Breast epithelium (tissue), 4 donors: ENCODE data around the gene PSMB5. TPM values are rescaled to one million over a fixed set of nuclear protein-coding genes. Genes with fewer than 3 reads are reported as not detected.
"Not testable (repeated sequence)": the region's sequence is repeated elsewhere in the genome, so short reads cannot be mapped to it uniquely, and the experiment has no call there.

ENCODE experiments used
- DNase-seq, 2 donors: peaks; one replicate each; pipeline ENCODE4 v3.0.0-alpha.2; 2019; ENCODE audit warnings: low spot score in 2 of 2
- H3K27ac ChIP-seq, 2 donors: fragments of 200-600 bp; sonication (generic) in 1 of 2; one replicate each; pipeline ENCODE4 v1.5.1; 2016 to 2019; ENCODE audit warnings: mild to moderate bottlenecking in 1 of 2
- H3K27me3 ChIP-seq, 2 donors: fragments of 200-600 bp; sonication (generic) in 1 of 2; one replicate each; pipeline versions ENCODE4 v1.5.1 to v1.6.0; 2017 to 2019; ENCODE audit warnings: control low read depth in 1 of 2, mild to moderate bottlenecking in 1 of 2
- H3K36me3 ChIP-seq: fragments of 200-600 bp; one replicate; pipeline ENCODE4 v1.5.1; 2019
- H3K4me1 ChIP-seq, 2 donors: fragments of 200-600 bp; sonication (generic); one replicate each; pipeline ENCODE4 v1.5.1; 2016 to 2019; ENCODE audit warnings: control low read depth in 1 of 2
- H3K4me3 ChIP-seq, 3 donors: fragments of 200-600 bp; sonication (generic); 1 replicate in 2 of 3; 2 replicates in 1 of 3; pipeline ENCODE4 v1.5.1; 2016 to 2019; ENCODE audit warnings: mild to moderate bottlenecking in 3 of 3, moderate library complexity in 2 of 3
- H3K9me3 ChIP-seq, 2 donors: fragments of 200-600 bp; sonication (generic) in 1 of 2; one replicate each; pipeline ENCODE4 v1.5.1; 2016 to 2019; ENCODE audit warnings: control low read depth in 1 of 2
- CTCF ChIP-seq, 3 donors: fragments of 450-650 bp; IDR thresholded peaks; one replicate each; pipeline ENCODE4 v1.5.1; 2016 to 2017; ENCODE audit warnings: antibody characterized with exemption in 3 of 3, mild to moderate bottlenecking in 3 of 3, moderate library complexity in 3 of 3
- POLR2A ChIP-seq: fragments of 450-650 bp; IDR thresholded peaks from one replicate; pipeline ENCODE4 v1.6.1; 2016; ENCODE audit warnings: antibody characterized with exemption, mild to moderate bottlenecking, moderate library complexity
- POLR2AphosphoS5 ChIP-seq, 3 donors: sonication (generic); formaldehyde crosslinking; IDR thresholded peaks; one replicate each; pipeline ENCODE4 v1.6.1; 2017; ENCODE audit warnings: antibody characterized with exemption in 3 of 3
- intact Hi-C: fragments of 100-400 bp; cut with DNase I; formaldehyde crosslinking; loops from one replicate; pipeline ENCODE4 v1.15.1; 2023; ENCODE audit warnings: low total_unique reads
- total RNA-seq, 3 donors: library from RNA; depleted of rRNA; stranded (reverse); fragments of >200 nt; gene quantifications; one replicate each; pipeline ENCODE4 v1.1.0, GENCODE V29; 2016

The PSMB5 gene
- total RNA-seq, 3 donors from 2014 or later: 120 to 144 (median 129) TPM

DNA sequence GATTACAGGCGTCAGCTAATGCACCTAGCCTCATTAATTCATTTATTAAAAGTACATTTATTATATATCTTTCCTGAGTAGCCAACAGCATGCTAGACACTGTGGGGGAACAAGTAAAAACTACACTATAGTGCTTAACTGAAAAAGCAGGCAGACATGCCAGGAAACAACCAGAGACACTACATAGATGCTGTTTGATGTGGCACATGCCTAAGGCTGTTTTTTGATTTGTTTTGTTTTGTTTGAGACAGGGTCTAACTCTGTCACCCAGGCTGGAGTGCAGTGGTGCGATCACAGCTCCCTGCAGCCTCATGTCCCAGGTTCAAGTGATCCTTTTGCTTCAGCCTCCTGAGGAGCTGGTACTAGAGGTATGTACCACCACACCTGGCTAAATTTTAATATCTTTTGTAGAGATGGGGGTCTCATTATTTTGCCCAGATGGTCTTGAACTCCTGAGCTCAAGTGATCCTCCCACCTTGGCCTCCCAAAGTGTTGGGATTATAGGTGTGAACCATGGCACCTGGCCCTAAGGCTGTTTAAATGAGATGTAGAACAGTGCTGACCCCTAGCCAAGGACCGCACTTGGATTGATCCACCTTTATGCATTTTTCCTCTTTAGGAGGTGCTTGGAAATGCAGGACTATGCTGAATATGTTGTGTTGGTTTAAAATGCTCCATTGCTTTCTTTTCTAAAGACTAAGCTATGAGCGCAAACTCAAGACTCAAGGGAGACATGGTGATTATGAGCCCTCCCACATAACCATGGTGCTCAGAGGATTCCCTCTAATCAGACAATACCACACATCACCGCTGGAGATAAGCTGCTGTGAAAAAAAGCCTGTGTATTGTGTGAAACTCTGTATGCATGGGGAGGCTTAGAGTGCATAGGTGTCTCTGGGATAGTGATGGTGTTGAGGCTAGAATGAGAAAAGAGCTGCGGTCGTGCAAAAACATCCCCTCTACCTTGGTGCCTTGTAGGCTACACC, 14.3 kb downstream of the PSMB5 start:
- Histone ChIP-seq H3K36me3 (no peaks in the 10 kb centered on the region), H3K27me3 (no peaks in the 10 kb centered on the region), H3K27ac (no peak overlapping the region), H3K9me3 (no peaks in the 10 kb centered on the region), H3K4me3 (no peak overlapping the region), H3K4me1 (no peaks in the 10 kb centered on the region)
- no peak for DNase-seq
- intact Hi-C loops: no loop called here
- TF ChIP-seq POLR2A (no peak), POLR2AphosphoS5 (IDR thresholded peaks at IDR 0.05) (no peak), CTCF (IDR thresholded peaks at IDR 0.05) (no peak)

DNA sequence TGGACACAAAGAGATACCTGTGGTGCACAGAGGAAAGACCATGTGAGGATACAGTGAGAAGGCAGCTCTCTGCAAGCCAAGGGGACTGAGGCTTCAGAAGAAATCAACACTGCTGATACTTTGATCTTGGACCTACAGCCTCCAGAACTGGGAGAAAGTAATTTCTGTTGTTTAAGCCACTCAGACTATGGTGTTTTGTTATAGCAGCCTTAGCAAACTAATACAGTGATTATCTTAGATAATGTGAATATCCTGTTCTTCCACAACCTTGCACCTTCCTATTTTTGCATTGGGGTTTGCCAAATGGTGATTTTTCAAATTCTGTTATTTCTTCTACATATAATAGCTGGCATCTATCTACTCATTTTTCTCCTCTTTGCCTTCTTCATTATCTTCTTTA, 16.6 kb downstream of the PSMB5 start:
- no peak for DNase-seq
- Histone ChIP-seq H3K27me3 (no peaks in the 10 kb centered on the region), H3K9me3 (no peaks in the 10 kb centered on the region), H3K36me3 (no peaks in the 10 kb centered on the region), H3K4me3 (no peak overlapping the region), H3K27ac (no peak overlapping the region), H3K4me1 (no peaks in the 10 kb centered on the region)
- TF ChIP-seq POLR2A (no peak), POLR2AphosphoS5 (IDR thresholded peaks at IDR 0.05) (no peak), CTCF (IDR thresholded peaks at IDR 0.05) (no peak)
- intact Hi-C loops: no loop called here

GRCh38 chr14:23017091-23017490, 17.6 kb downstream of the PSMB5 start:
- Histone ChIP-seq H3K27ac (no peak overlapping the region), H3K36me3 (no peaks in the 10 kb centered on the region)

GRCh38 chr14:23015618-23016017, 19.1 kb downstream of the PSMB5 start:
- Histone ChIP-seq H3K4me3 (no peak overlapping the region), H3K27me3 (no peaks in the 10 kb centered on the region), H3K9me3 (no peaks in the 10 kb centered on the region), H3K4me1 (no peaks in the 10 kb centered on the region), H3K27ac (no peak overlapping the region), H3K36me3 (no peaks in the 10 kb centered on the region)
- TF ChIP-seq POLR2A (no peak), CTCF (IDR thresholded peaks at IDR 0.05) (no peak), POLR2AphosphoS5 (IDR thresholded peaks at IDR 0.05) (no peak)
- no peak for DNase-seq
- intact Hi-C loops: no loop called here

More at GRCh38 chr14:23017091-23017490, 17.6 kb downstream of the PSMB5 start:
- H3K9me3 ChIP-seq: no peaks in the 10 kb centered on the region
- intact Hi-C loops: no loop called here
- TF ChIP-seq POLR2AphosphoS5 (IDR thresholded peaks at IDR 0.05): no peak
- TF ChIP-seq CTCF (IDR thresholded peaks at IDR 0.05): no peak
- no peak for TF ChIP-seq POLR2A
- no peaks in the 10 kb centered on the region for H3K4me1 ChIP-seq
- no peak overlapping the region for H3K4me3 ChIP-seq
- no peaks in the 10 kb centered on the region for H3K27me3 ChIP-seq
- DNase-seq: no peak

GRCh38 chr14:23013749-23014054, 21.0 kb downstream of the PSMB5 start:
- H3K27ac ChIP-seq, H3K4me1 ChIP-seq, H3K36me3 ChIP-seq, DNase-seq, H3K27me3 ChIP-seq, H3K4me3 ChIP-seq, H3K9me3 ChIP-seq: not testable (repeated sequence)
- intact Hi-C loops: loop anchor here (1.0 kb wide), 1 partner anchor 13 kb away; no protein-coding TSS in a partner anchor
